GM11168 (cell line): ENCODE measurements around the gene OPALIN.

Experiments
- in situ Hi-C: fragments of 300-500 bp; cut with MboI; formaldehyde crosslinking; loops from one replicate; pipeline ENCODE4 v1.12.0; 2022; ENCODE audit warnings: low sequenced_read_pairs; ENCODE audit not compliant: unreplicated experiment

Gene OPALIN

DNA sequence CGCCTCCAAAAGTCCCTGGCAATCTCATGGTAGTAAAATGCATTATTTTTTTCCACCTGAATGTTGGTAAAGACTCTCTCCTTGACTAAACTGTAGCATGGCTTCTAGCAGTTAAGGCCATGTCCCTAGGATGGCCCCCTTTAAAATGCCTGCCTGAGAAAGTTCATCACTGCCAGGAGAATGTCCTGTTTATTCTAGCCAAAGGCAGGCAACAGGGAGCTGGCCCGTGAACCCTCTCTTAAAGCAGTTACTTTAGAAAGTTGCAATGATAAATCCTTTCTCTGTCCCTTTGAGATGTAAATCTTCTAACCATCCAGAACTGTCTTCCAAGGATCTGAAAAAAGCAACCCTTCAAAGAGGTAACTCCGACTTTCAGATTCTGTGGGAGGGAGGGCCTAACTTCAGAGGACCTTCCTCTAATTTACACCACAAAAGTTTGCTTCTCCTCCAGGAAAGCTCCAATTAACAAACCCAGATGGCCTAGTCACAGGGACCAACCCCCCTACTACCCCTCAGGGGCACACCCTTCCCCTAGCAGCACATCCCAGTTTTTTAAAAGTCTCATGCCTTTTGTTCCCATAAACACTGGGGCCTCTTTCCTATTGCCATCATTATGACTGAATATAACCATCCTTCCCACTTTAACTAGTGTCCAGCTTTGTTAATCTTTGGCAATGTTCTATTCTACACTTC, 49.0 kb downstream of the OPALIN start:
- in situ Hi-C loops = loop anchor here (25.0 kb wide), 1 partner anchor 297 kb away; no protein-coding TSS in a partner anchor

DNA sequence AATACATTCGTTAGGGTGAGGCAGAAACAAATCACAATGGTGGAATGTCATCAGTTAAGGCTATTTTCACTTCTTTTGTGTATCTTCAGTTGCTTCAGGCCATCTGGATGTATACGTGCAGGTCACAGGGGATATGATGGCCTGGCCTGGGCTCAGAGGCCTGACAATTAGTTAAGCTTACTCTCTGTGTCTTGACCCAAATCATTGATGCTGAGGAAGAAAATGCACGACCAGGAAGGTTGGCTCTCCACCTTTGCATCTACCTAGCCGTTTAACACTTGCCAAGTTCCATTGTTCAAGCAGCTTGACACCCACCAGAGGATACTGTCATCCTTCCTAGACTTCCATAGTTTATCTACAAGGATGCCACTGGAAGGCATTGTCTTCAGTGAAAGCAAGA, 49.9 kb downstream of the OPALIN start:
- in situ Hi-C loops = loop anchor here (25.0 kb wide), 1 partner anchor 297 kb away; no protein-coding TSS in a partner anchor

DNA sequence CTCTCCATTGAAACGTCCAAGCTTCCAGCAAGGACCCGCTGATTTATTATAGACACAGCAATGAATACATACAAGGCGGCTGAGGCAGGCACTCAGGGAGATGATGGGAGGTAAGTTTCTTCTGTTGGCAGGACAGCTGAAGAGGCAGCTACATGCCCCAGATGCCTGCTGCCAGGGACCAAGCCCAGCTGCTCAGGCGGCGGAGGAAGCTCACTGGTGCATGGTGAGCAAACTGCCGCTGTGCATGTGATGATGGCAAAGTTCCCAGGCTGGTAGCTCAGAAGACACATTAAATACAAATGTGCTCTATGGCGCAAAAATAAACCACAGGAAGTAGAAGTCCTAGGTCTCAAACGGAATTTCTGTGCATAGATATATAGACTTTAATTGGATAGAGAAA, 52.3 kb downstream of the OPALIN start:
- in situ Hi-C loops = loop anchor here (25.0 kb wide), 1 partner anchor 294 kb away; no protein-coding TSS in a partner anchor

DNA sequence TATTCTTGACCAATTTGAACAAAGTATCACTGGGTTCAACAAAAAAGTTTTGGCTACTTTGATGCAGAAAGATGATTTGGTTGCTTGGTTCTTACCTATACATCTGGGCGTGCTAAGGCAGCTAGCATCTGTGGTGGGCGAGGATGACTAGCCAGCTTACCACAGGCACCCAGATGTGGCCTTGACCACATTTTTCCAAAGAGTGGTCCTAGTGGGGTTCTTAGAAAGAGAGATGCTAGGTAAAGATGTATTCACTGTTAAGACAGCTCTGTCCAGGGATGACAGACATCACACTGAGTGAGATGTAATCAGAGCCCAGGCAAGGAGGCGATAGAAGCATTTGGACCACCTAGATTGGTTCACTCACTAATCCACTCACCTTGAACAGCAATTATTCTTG, 53.8 kb downstream of the OPALIN start:
- in situ Hi-C loops = loop anchor here (25.0 kb wide), 1 partner anchor 293 kb away; no protein-coding TSS in a partner anchor

DNA sequence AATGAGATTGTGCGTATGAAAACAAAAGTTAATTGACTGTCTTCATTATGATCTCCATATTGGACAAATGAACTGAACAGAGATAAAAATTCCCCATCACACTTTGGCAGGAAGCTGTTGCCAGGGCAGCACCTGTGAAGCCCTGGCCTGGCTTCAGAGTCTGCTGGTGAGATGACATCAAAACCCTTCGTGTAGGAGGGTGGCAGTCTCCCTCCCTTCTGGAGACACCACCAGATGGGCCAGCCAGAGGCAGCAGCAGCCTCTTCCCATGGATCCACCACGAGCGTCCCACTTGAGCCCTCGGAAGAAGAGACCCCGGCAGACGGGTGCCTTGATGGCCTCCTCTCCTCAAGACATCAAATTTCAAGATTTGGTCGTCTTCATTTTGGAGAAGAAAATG, 54.6 kb downstream of the OPALIN start, which contains the start of gene DNTT:
Gene DNTT, plus strand, starts transcription at position 205 of the 400 bp plus-strand sequence. Its CDS starts 64 bp downstream, at position 269.
- in situ Hi-C loops = loop anchor here (25.0 kb wide), 1 partner anchor 292 kb away; no protein-coding TSS in a partner anchor

DNA sequence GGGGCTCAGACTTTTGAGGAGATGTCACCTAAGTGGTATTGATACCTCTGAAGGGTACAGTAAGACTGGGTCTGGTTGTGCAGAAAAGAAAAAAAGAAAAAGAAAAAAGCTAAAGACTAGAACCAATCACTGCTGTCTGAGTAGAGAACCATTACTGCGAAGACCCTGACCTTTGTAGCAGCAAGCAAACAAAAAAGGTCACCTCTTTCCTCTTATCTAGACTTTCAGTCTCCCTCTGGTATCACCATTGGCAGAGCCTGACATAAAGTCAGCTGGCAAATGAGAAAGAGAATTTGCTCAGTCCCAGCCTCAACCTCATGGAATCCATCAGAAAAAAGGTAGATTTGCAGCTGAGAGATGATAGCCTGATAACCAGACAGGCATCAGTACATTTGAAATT, 57.2 kb downstream of the OPALIN start:
- in situ Hi-C loops = loop anchor here (25.0 kb wide), 1 partner anchor 289 kb away; no protein-coding TSS in a partner anchor

DNA sequence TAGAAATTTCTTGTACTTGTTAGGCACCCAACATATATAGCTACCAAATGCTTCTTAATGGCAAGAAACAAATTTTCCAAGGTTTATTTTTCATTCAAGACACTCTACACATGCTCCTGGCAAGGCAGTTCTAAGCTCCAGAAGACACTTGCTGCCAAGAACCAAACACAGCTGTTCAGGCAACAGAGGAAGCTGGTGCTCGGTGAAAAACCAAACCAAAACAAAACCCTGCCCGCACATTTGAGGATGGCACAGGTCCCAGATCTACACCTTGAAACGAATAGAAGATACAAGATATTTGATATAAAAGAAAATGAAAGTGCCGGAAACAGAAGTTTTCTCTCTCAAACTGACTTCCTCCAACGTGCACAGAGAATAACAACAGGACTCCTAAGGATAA, 59.4 kb downstream of the OPALIN start:
- in situ Hi-C loops = loop anchor here (5.0 kb wide), 1 partner anchor 67 kb away; no protein-coding TSS in a partner anchor

DNA sequence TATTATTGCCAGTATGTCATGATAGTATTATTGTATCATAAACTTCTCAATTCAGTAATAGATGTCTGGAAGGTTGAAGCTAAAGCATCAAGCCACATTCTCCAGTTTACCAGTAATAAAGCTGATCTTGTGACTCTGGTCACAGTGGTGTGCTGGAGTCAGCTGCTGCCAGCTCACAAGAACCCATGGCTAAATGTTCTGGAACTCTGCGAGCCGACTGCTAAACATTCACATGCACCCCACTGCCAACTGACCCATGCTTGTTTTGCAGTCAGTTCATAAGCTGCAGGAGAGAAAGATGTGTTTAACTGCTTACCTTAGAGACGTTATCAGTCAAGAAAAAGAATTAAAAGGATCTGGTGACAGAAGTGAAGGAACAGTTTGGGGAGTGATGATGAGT, 60.4 kb downstream of the OPALIN start:
- in situ Hi-C loops = loop anchor here (5.0 kb wide), 1 partner anchor 66 kb away; no protein-coding TSS in a partner anchor

DNA sequence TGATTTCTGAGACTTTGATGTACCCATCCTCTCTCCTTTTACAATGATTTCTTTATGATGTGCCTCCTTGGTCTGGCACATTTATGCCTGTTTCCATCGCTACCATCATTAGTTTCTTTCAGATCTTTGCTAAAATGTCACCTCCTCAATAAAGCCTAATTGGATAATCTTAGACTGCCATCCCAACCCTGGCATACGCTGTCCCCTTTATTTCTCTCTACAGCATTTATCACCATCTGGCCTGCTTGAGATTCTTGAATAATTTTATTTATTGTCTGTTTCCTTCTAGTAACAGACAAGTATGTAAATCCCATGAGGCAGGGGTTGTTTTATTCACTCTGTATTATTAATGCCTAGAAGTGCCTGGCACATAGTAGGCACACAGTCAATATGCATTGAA, 61.3 kb downstream of the OPALIN start:
- in situ Hi-C loops = loop anchor here (5.0 kb wide), 1 partner anchor 65 kb away; no protein-coding TSS in a partner anchor

DNA sequence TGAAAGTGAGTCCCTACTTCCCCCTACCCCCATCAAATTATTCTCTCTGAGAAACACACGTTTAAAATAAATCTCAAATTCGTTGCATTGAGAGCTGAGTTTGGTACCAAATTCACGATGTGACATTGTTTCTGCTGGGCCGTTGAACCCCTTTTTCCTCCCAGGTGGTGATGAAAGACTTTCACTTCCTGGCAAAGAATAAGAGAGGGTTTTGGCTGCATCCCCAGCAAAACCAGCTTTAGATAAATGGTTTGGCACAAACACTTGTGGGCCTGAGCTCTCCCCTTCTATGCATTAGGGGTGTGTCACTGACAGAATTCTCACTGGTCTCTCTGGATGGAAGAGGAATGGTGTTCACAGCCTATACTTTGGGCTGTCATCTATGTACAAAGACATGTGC, 63.3 kb downstream of the OPALIN start:
- in situ Hi-C loops = loop anchor here (5.0 kb wide), 1 partner anchor 63 kb away; no protein-coding TSS in a partner anchor
